AG09319 (cell line): ENCODE results near the gene PDE4B.

ENCODE experiments used
- DNase-seq: peaks from one replicate; pipeline ENCODE4 v3.0.0-alpha.2; 2010; ENCODE audit warnings: low read depth; ENCODE audit errors: extremely low read depth
- CTCF ChIP-seq: IDR thresholded peaks from 2 replicates; pipeline ENCODE4 v1.5.1; 2011; ENCODE audit warnings: low read depth, mild to moderate bottlenecking, inconsistent platforms, low read length, moderate library complexity

Gene PDE4B

GRCh38 chr1:66304128-66304527, 511.4 kb downstream of the PDE4B start:
- DNase-seq, result no peak
- TF ChIP-seq CTCF, result no peak

GRCh38 chr1:66305927-66306326, 513.2 kb downstream of the PDE4B start:
- DNase-seq, result no peak
- no peak for TF ChIP-seq CTCF

- no peak for DNase-seq
- TF ChIP-seq CTCF, result no peak
Observed at GRCh38 chr1:66309006-66309741, 516.5 kb downstream of the PDE4B start.

- TF ChIP-seq CTCF, result no peak
- DNase-seq, result no peak
Observed at GRCh38 chr1:66311092-66311491, 518.4 kb downstream of the PDE4B start.

GRCh38 chr1:66311628-66312027, 518.9 kb downstream of the PDE4B start:
- TF ChIP-seq CTCF, result no peak
- no peak for DNase-seq

GRCh38 chr1:66312271-66312990, 519.7 kb downstream of the PDE4B start:
- no peak for DNase-seq
- TF ChIP-seq CTCF, result no peak

GRCh38 chr1:66313429-66313828, 520.7 kb downstream of the PDE4B start:
- no peak for TF ChIP-seq CTCF

More at GRCh38 chr1:66313429-66313828, 520.7 kb downstream of the PDE4B start:
- DNase-seq, result no peak
